RWPE2 (cell line): ENCODE data around the gene CD2BP2.
"Not testable (repeated sequence)": the region's sequence is repeated elsewhere in the genome, so short reads cannot be mapped to it uniquely, and the experiment has no call there.

Experiments
- ATAC-seq: fragments of 200-7000 bp; cut with Tn5 transposase; 3 replicates; pipeline ENCODE4 v1.9.1; 2021; ENCODE audit warnings: low read depth
- DNase-seq: peaks from one replicate; pipeline ENCODE4 v3.0.0-alpha.2; 2020; ENCODE audit warnings: low spot score
- H3K27ac ChIP-seq: fragments of 450-650 bp; 2 replicates; pipeline ENCODE4 v1.5.1; 2017; ENCODE audit warnings: mild to moderate bottlenecking; ENCODE audit not compliant: poor library complexity, severe bottlenecking
- H3K27me3 ChIP-seq: fragments of 250-450 bp; sonication (Bioruptor Pico); 2 replicates; pipeline ENCODE4 v1.5.1; 2021; ENCODE audit warnings: mild to moderate bottlenecking, moderate library complexity; ENCODE audit not compliant: insufficient read depth, poor library complexity, severe bottlenecking
- H3K36me3 ChIP-seq: fragments of 250-450 bp; sonication (Bioruptor Pico); 2 replicates; pipeline ENCODE4 v1.5.1; 2020; ENCODE audit warnings: low read depth, mild to moderate bottlenecking, moderate library complexity
- H3K4me1 ChIP-seq: fragments of 250-450 bp; sonication (Bioruptor Pico); 2 replicates; pipeline ENCODE4 v1.5.1; 2021; ENCODE audit warnings: mild to moderate bottlenecking, moderate library complexity; ENCODE audit not compliant: insufficient read depth, poor library complexity, severe bottlenecking
- H3K4me3 ChIP-seq: fragments of 250-450 bp; sonication (Bioruptor Pico); 2 replicates; pipeline ENCODE4 v1.5.1; 2021; ENCODE audit warnings: mild to moderate bottlenecking, moderate library complexity; ENCODE audit not compliant: severe bottlenecking
- H3K9me3 ChIP-seq: fragments of 250-450 bp; sonication (Bioruptor Pico); 2 replicates; pipeline ENCODE4 v1.5.1; 2021; ENCODE audit warnings: mild to moderate bottlenecking, moderate library complexity; ENCODE audit not compliant: severe bottlenecking

The CD2BP2 gene

GRCh38 chr16:30324220-30324619 lies 30.9 kb downstream of the CD2BP2 start:
- DNase-seq, H3K4me3 ChIP-seq, H3K27me3 ChIP-seq, H3K36me3 ChIP-seq, ATAC-seq, H3K4me1 ChIP-seq, H3K9me3 ChIP-seq, H3K27ac ChIP-seq: not testable (repeated sequence)

DNA sequence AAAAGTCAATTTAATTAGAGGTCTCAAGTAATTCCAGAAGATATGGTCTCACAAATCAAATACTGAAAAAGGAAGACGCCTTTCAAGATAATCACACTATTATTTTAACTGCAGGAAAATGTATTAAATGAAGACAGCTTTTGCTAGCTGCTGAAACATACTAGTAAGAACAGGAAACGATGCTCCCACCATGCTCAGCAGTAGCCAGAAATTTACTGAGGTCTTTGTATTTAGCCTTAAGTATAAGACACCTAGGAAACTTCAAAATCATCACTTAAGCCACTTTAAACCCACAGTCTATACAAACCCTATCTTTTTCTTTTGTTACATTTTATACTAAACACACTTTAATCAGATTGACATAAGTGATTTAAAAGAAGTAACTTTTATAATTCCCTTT lies 36.5 kb downstream of the CD2BP2 start:
- not testable (repeated sequence) for H3K4me1 ChIP-seq, H3K36me3 ChIP-seq, DNase-seq, H3K27me3 ChIP-seq, ATAC-seq, H3K4me3 ChIP-seq, H3K9me3 ChIP-seq, H3K27ac ChIP-seq

GRCh38 chr16:30310937-30311336 lies 44.2 kb downstream of the CD2BP2 start:
- not testable (repeated sequence) for H3K4me3 ChIP-seq, H3K36me3 ChIP-seq, H3K27ac ChIP-seq, H3K27me3 ChIP-seq, H3K4me1 ChIP-seq, ATAC-seq, H3K9me3 ChIP-seq, DNase-seq

DNA sequence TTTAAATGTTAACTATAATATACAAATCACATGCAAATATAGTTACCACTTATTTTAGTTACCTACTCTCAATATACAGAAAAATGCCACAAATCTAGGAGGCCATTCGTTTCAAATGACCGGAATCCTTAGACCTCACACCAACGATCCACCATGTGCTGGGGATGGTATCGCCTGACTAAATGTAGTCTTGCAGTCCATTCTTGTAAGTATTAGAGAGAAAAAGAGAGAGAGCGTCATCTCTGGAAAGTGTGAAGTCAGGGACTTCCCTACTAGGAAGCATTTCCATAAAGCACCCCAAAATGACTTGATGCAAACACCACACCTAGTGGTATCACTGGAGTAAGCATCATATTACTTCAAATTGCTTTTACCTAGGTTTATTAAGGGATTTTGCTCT lies 45.9 kb downstream of the CD2BP2 start:
- not testable (repeated sequence) for H3K27ac ChIP-seq, H3K27me3 ChIP-seq, H3K9me3 ChIP-seq, H3K4me3 ChIP-seq, ATAC-seq, H3K36me3 ChIP-seq, DNase-seq, H3K4me1 ChIP-seq
